Fibroblast of lung (primary cell): ENCODE measurements around the gene MLLT10.

Experiments
- EZH2 ChIP-seq: IDR thresholded peaks from 2 replicates; pipeline ENCODE4 v1.5.1; 2012; ENCODE audit warnings: low read length, control low read depth, mild to moderate bottlenecking; ENCODE audit errors: missing control alignments
- TF ChIP-seq, protein P1 (sequence below), 2 donors: IDR thresholded peaks in 1 of 2; conservative IDR thresholded peaks in 1 of 2; 1 replicate in 1 of 2; 2 replicates in 1 of 2; pipeline ENCODE4 v1.5.1; 2011 to 2012; ENCODE audit warnings: low read length in 2 of 2, control low read depth in 1 of 2, inconsistent platforms in 1 of 2, low read depth in 1 of 2, mild to moderate bottlenecking in 1 of 2

DNA sequence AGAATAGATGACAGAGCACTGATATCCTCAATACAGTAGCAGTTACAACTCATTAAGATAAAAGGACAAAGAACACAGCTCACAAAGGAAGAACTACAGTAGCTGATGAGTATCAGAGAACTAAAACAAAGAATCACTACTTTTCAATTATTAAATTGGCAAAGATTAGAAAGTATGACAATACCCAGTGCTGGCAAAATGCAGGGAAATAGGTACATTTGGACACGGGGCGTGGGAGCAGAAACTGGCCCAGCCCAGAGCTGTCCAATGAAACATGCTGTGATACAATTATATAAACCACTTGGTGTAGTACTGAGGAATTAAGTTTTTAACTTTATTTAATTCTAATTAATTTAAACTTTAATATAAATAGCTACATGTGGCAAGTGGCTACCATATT, 226.3 kb downstream of the MLLT10 start:
- TF ChIP-seq, protein P1, sequence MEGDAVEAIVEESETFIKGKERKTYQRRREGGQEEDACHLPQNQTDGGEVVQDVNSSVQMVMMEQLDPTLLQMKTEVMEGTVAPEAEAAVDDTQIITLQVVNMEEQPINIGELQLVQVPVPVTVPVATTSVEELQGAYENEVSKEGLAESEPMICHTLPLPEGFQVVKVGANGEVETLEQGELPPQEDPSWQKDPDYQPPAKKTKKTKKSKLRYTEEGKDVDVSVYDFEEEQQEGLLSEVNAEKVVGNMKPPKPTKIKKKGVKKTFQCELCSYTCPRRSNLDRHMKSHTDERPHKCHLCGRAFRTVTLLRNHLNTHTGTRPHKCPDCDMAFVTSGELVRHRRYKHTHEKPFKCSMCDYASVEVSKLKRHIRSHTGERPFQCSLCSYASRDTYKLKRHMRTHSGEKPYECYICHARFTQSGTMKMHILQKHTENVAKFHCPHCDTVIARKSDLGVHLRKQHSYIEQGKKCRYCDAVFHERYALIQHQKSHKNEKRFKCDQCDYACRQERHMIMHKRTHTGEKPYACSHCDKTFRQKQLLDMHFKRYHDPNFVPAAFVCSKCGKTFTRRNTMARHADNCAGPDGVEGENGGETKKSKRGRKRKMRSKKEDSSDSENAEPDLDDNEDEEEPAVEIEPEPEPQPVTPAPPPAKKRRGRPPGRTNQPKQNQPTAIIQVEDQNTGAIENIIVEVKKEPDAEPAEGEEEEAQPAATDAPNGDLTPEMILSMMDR (conservative IDR thresholded peaks at IDR 0.05 in 1 of 2, IDR thresholded peaks at IDR 0.05 in 1 of 2; ENCODE audit: low read depth in 1 of 2, low read length in 2 of 2) = no peak
- TF ChIP-seq EZH2 = no peak
